Subcutaneous adipose tissue (tissue), 4 donors: Measurements from ENCODE around the gene PGPEP1. TPM values are rescaled to one million over a fixed set of nuclear protein-coding genes. Genes with fewer than 3 reads are reported as not detected.

Experiments
- CTCF ChIP-seq: fragments of 450-650 bp; IDR thresholded peaks from one replicate; pipeline ENCODE4 v1.5.1; 2016; ENCODE audit warnings: low read depth, mild to moderate bottlenecking, control low read depth, antibody characterized with exemption, moderate library complexity
- small RNA-seq: library from RNA; depleted of rRNA; stranded (forward); fragments of <200 nt; gene quantifications from one replicate; pipeline ENCODE3, GENCODE V24; 2016
- total RNA-seq, 4 donors: library from RNA; depleted of rRNA; stranded (reverse); fragments of >200 nt; gene quantifications; one replicate each; pipeline ENCODE4 v1.1.0, GENCODE V29; 2016

The PGPEP1 gene
- total RNA-seq, 4 donors from 2014 or later: 17.4 to 33.9 (median 22.6) TPM

GRCh38 chr19:18416778-18417249, 76.4 kb downstream of the PGPEP1 start:
- TF ChIP-seq CTCF: no peak

- TF ChIP-seq CTCF: no peak
Observed at GRCh38 chr19:18417250-18418028, 77.0 kb downstream of the PGPEP1 start.

GRCh38 chr19:18418029-18418482, 77.7 kb downstream of the PGPEP1 start:
- TF ChIP-seq CTCF: no peak

GRCh38 chr19:18418483-18419194, 78.2 kb downstream of the PGPEP1 start:
- no peak for TF ChIP-seq CTCF

- no peak for TF ChIP-seq CTCF
Observed at GRCh38 chr19:18419195-18419698, 78.8 kb downstream of the PGPEP1 start, which contains the start of gene SSBP4. SSBP4 (plus strand) TSS chr19:18419398; CDS start chr19:18419649, 251 bp downstream.

Small RNA genes within 50 kb of the gene (small RNA-seq; reads per million reads assigned to genes)
- gene MIR3189 (not detected), gene RN7SL513P (not detected)

Other genes with a start within 250 kb of the PGPEP1 start
- 10 to 100 TPM in 1 of 4 donors, 1 to 10 TPM in 3; 5.1 to 12.2 (median 6.8) TPM for gene MAST3, start 242.8 kb upstream of the PGPEP1 start, total RNA-seq
- gene PIK3R2, start 187.4 kb upstream of the PGPEP1 start, total RNA-seq: 1 to 10 TPM; 4.7 to 10.0 (median 7.0) TPM
- gene IFI30, start 166.8 kb upstream of the PGPEP1 start, total RNA-seq: 100 to 1,000 TPM in 2 of 4 donors, 10 to 100 TPM in 2; 47.8 to 934 (median 110) TPM
- gene MPV17L2, start 147.4 kb upstream of the PGPEP1 start, total RNA-seq: 10 to 100 TPM; 11.3 to 15.8 (median 13.8) TPM
- under 1 TPM in 1 of 4 donors, not detected in 3; 0.51 TPM for gene RAB3A, start 136.6 kb upstream of the PGPEP1 start, total RNA-seq
- gene PDE4C, start 114.2 kb upstream of the PGPEP1 start, total RNA-seq: not detected
- gene IQCN, start 66.1 kb upstream of the PGPEP1 start, total RNA-seq: 1 to 10 TPM; 1.3 to 7.9 (median 3.0) TPM
- gene JUND, start 59.0 kb upstream of the PGPEP1 start, total RNA-seq: 100 to 1,000 TPM; 101 to 314 (median 150) TPM
- gene LSM4, start 17.5 kb upstream of the PGPEP1 start, total RNA-seq: 10 to 100 TPM; 70.3 to 87.7 (median 81.4) TPM
- 10 to 100 TPM in 2 of 4 donors, 1 to 10 TPM in 2; 1.7 to 20.6 (median 8.4) TPM for gene GDF15, start 45.6 kb downstream of the PGPEP1 start, total RNA-seq
- 10 to 100 TPM in 3 of 4 donors, 1 to 10 TPM in 1; 8.3 to 32.0 (median 18.7) TPM for gene LRRC25, start 57.0 kb downstream of the PGPEP1 start, total RNA-seq
- 10 to 100 TPM; 19.8 to 32.0 (median 23.1) TPM for gene SSBP4, start 78.8 kb downstream of the PGPEP1 start, total RNA-seq
- gene ISYNA1, start 97.5 kb downstream of the PGPEP1 start, total RNA-seq: 10 to 100 TPM in 3 of 4 donors, 1 to 10 TPM in 1; 9.9 to 50.5 (median 11.4) TPM
- 10 to 100 TPM; 14.3 to 16.1 (median 15.3) TPM for gene ELL, start 181.5 kb downstream of the PGPEP1 start, total RNA-seq
- 100 to 1,000 TPM; 105 to 369 (median 280) TPM for gene FKBP8, start 203.0 kb downstream of the PGPEP1 start, total RNA-seq
- 100 to 1,000 TPM in 3 of 4 donors, 10 to 100 TPM in 1; 97.2 to 145 (median 120) TPM for gene KXD1, start 217.3 kb downstream of the PGPEP1 start, total RNA-seq
- gene UBA52, start 231.3 kb downstream of the PGPEP1 start, total RNA-seq: 100 to 1,000 TPM; 498 to 791 (median 619) TPM
- 100 to 1,000 TPM in 2 of 4 donors, 10 to 100 TPM in 2; 49.1 to 128 (median 99.7) TPM for gene REX1BD, start 248.2 kb downstream of the PGPEP1 start, total RNA-seq